Measurements from ENCODE around the gene SLC47A1. TPM values are rescaled to one million over a fixed set of nuclear protein-coding genes. Genes with fewer than 3 reads are reported as not detected.

SLC47A1 gene
- polyA plus RNA-seq, 1 donor (not counting 4 experiments of a cell fraction or from before 2014, with no cell fraction given): 0.07 TPM

DNA sequence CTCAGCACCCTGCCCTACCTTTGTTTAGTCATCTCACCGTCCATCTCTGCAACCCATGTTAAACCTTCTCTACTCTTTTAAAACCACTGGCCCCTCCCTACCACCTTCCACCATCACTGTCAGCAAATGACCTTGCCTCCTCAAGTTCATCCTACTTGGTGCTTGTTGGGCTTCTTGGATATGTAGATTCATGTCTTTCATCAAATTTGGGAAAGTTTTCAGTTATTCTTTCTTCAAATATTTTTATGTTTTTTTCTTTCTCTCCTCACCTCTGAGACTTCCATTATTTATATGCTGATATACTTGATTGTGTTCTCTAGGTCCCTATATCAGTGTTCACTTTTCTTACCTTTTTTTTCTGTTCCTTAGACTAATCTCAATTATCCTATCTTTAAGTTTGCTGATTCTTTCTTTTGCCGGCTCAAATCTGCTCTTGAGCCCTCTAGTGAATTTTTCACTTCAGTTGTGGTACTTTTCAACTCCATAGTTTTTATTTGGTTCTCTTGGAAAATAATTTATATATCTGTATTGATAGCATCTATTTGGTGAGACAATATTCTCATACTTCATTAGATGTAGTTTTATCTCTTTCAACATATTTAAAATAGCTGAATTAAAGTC, 86.2 kb downstream of the SLC47A1 start:
- Histone ChIP-seq H3K9me3 (ENCODE audit: control insufficient read depth, low read depth, low read length) (peaks cover 7% of the 10 kb centered on the region), H3K4me3 (ENCODE audit: control insufficient read depth in 2 of 3, extremely low read depth in 1 of 3, insufficient read depth in 2 of 3, low read depth in 1 of 3, low read length in 3 of 3) (no peak overlapping the region), H3K27me3 (ENCODE audit: control insufficient read depth, extremely low read depth, insufficient read depth, low read length) (no peaks in the 10 kb centered on the region), H3K4me2 (ENCODE audit: control insufficient read depth, extremely low read depth, insufficient read depth, low read depth, low read length) (no peak overlapping the region), H3K9ac (ENCODE audit: control insufficient read depth, extremely low read depth, insufficient read depth, low read length) (no peak overlapping the region), H3K36me3 (ENCODE audit: control insufficient read depth in 2 of 2, extremely low read depth in 1 of 2, insufficient read depth in 2 of 2, low read length in 2 of 2) (no peaks in the 10 kb centered on the region), H3K27ac (ENCODE audit: control insufficient read depth, insufficient read depth, low read length) (no peak overlapping the region), H3K4me1 (ENCODE audit: control insufficient read depth, extremely low read depth, insufficient read depth, low read length) (no peaks in the 10 kb centered on the region), H4K20me1 (ENCODE audit: control insufficient read depth, extremely low read depth, insufficient read depth, low read length) (no peaks in the 10 kb centered on the region), H3K79me2 (ENCODE audit: control insufficient read depth, insufficient read depth, low read length) (no peaks in the 10 kb centered on the region), H3K9me1 (ENCODE audit: control insufficient read depth, extremely low read depth, insufficient read depth, low read length) (no peaks in the 10 kb centered on the region), H2AFZ (ENCODE audit: control insufficient read depth, low read length) (no peak overlapping the region)
- dilution Hi-C loops (cut with MboI; ENCODE audit: extremely low pct_ligation_motif_present, low sequenced_read_pairs): no loop called here
- no peak for DNase-seq (ENCODE audit: low read depth, low spot score)
- no peak for FAIRE-seq
- TF ChIP-seq, protein P1, sequence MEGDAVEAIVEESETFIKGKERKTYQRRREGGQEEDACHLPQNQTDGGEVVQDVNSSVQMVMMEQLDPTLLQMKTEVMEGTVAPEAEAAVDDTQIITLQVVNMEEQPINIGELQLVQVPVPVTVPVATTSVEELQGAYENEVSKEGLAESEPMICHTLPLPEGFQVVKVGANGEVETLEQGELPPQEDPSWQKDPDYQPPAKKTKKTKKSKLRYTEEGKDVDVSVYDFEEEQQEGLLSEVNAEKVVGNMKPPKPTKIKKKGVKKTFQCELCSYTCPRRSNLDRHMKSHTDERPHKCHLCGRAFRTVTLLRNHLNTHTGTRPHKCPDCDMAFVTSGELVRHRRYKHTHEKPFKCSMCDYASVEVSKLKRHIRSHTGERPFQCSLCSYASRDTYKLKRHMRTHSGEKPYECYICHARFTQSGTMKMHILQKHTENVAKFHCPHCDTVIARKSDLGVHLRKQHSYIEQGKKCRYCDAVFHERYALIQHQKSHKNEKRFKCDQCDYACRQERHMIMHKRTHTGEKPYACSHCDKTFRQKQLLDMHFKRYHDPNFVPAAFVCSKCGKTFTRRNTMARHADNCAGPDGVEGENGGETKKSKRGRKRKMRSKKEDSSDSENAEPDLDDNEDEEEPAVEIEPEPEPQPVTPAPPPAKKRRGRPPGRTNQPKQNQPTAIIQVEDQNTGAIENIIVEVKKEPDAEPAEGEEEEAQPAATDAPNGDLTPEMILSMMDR (optimal IDR thresholded peaks at IDR 0.05 in 1 of 3, IDR thresholded peaks at IDR 0.05 in 1 of 3, conservative IDR thresholded peaks at IDR 0.05 in 1 of 3; ENCODE audit: extremely low read depth in 1 of 3, insufficient read depth in 2 of 3, low read length in 3 of 3): no peak
- no peak for TF ChIP-seq EZH2 (IDR thresholded peaks at IDR 0.05; ENCODE audit: low read length)

DNA sequence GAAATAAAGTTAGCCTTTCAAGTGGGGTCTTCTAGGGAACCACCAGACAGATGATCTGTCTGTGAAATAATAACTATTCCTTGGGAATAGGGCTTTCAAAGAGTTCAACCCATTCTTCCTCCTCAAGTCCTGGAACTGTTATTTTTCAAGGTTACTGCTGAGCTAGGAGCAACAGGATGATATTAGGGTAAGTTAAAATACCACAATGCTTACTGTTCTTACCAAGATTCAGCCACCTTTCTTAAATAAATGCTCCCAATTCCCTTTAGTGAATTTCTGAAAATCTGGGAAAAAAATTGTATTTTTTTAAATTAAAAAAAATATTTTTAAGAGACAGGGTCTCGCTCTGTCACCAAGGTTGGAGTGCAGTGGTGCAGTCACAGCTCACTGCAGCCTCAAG, 88.0 kb downstream of the SLC47A1 start:
- Histone ChIP-seq H3K4me2 (ENCODE audit: control insufficient read depth, extremely low read depth, insufficient read depth, low read depth, low read length) (no peak overlapping the region), H3K9me3 (ENCODE audit: control insufficient read depth, low read depth, low read length) (peaks cover 7% of the 10 kb centered on the region), H2AFZ (ENCODE audit: control insufficient read depth, low read length) (no peak overlapping the region), H3K27ac (ENCODE audit: control insufficient read depth, insufficient read depth, low read length) (no peak overlapping the region), H3K27me3 (ENCODE audit: control insufficient read depth, extremely low read depth, insufficient read depth, low read length) (no peaks in the 10 kb centered on the region), H3K36me3 (ENCODE audit: control insufficient read depth in 2 of 2, extremely low read depth in 1 of 2, insufficient read depth in 2 of 2, low read length in 2 of 2) (no peaks in the 10 kb centered on the region), H3K9me1 (ENCODE audit: control insufficient read depth, extremely low read depth, insufficient read depth, low read length) (no peaks in the 10 kb centered on the region), H3K4me1 (ENCODE audit: control insufficient read depth, extremely low read depth, insufficient read depth, low read length) (no peaks in the 10 kb centered on the region), H3K9ac (ENCODE audit: control insufficient read depth, extremely low read depth, insufficient read depth, low read length) (no peak overlapping the region), H3K79me2 (ENCODE audit: control insufficient read depth, insufficient read depth, low read length) (no peaks in the 10 kb centered on the region), H3K4me3 (ENCODE audit: control insufficient read depth in 2 of 3, extremely low read depth in 1 of 3, insufficient read depth in 2 of 3, low read depth in 1 of 3, low read length in 3 of 3) (no peak overlapping the region), H4K20me1 (ENCODE audit: control insufficient read depth, extremely low read depth, insufficient read depth, low read length) (no peaks in the 10 kb centered on the region)
- no peak for DNase-seq (ENCODE audit: low read depth, low spot score)
- dilution Hi-C loops (cut with MboI; ENCODE audit: extremely low pct_ligation_motif_present, low sequenced_read_pairs): no loop called here
- no peak for TF ChIP-seq EZH2 (IDR thresholded peaks at IDR 0.05; ENCODE audit: low read length)
- TF ChIP-seq, protein P1 (optimal IDR thresholded peaks at IDR 0.05 in 1 of 3, IDR thresholded peaks at IDR 0.05 in 1 of 3, conservative IDR thresholded peaks at IDR 0.05 in 1 of 3; ENCODE audit: extremely low read depth in 1 of 3, insufficient read depth in 2 of 3, low read length in 3 of 3): no peak
- FAIRE-seq: no peak
